ENCODE measurements around the gene EMILIN1.

GRCh38 chr2:27059141-27059820 lies 19.1 kb upstream of the EMILIN1 start:
- TF ChIP-seq CTCF (IDR thresholded peaks at IDR 0.05), result no peak
- TF ChIP-seq POLR2A (IDR thresholded peaks at IDR 0.05), result no peak

All from right lobe of liver (tissue), 4 donors.